ENCODE data around the gene SH3BGRL3.
"Not testable (repeated sequence)": the region's sequence is repeated elsewhere in the genome, so short reads cannot be mapped to it uniquely, and the experiment has no call there.

Gene SH3BGRL3

GRCh38 chr1:26307363-26307781 lies 27.5 kb downstream of the SH3BGRL3 start:
- H3K27me3 ChIP-seq (ENCODE audit: insufficient read depth, insufficient read length) = no peaks in the 10 kb centered on the region
- H3K9me3 ChIP-seq (ENCODE audit: insufficient read depth, low read length) = no peaks in the 10 kb centered on the region
- no peak for TF ChIP-seq YY1 (IDR thresholded peaks at IDR 0.05; ENCODE audit: insufficient read depth, insufficient read length)
- no peak for TF ChIP-seq ZNF274 (IDR thresholded peaks at IDR 0.05; ENCODE audit: low read depth, low read length)
- TF ChIP-seq SUZ12 (IDR thresholded peaks at IDR 0.05; ENCODE audit: extremely low read depth, insufficient read depth, insufficient read length) = no peak
- no peaks in the 10 kb centered on the region for H3K36me3 ChIP-seq (ENCODE audit: insufficient read depth, insufficient read length, low read length)
- H3K4me1 ChIP-seq (ENCODE audit: insufficient read depth, insufficient read length) = peaks cover 5% of the 10 kb centered on the region
- no peak overlapping the region for H3K4me3 ChIP-seq (ENCODE audit: insufficient read length, low read depth)
- H3K9ac ChIP-seq (ENCODE audit: insufficient read length, low read depth) = peak overlapping the region; percentile 79
- DNase-seq (ENCODE audit: low read depth, low spot score) = no peak

DNA sequence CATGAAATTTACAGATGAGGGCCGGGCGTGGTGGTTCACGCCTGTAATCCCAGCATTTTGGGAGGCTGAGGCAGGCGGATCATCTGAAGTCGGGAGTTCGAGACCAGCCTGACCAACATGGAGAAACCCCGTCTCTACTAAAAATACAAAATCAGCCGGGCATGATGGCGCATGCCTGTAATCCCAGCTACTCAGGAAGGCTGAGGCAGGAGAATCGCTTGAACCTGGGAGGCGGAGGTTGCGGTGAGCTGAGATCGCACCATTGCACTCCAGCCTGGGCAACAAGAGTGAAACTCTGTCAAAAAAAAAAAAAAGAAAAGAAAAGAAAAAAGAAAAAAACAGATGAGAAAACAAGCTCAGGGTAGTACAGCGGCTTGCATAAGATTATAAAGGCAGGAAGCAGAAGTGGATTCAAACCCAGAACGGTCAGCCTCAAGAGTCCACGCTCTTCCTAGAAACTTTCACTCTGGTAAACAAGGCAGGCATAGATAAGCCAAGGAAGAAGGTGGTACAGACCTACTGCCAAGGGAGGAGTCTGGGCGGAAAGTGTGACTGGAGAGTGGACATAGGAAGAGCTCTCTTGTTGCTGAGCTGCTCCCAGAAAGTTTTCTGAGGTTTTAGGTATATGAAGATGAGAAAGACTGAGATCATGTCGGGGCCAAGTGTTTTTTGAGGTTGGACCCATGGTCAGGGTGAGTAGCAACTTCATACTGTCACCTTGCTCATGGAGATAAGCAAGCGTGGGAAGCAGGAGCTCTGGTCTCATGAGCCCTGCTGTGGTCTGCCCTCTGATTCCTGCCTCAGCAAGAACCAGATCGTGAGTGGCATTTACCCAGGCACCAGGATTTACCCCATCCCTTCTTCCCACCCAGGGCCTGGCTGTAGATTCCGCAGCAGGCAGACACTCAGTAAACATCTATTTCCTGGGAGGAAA lies 28.3 kb downstream of the SH3BGRL3 start:
- not testable (repeated sequence) for H3K4me1 ChIP-seq (ENCODE audit: insufficient read depth, insufficient read length); H3K27me3 ChIP-seq (ENCODE audit: insufficient read depth, insufficient read length); H3K9me3 ChIP-seq (ENCODE audit: insufficient read depth, low read length); H3K4me3 ChIP-seq (ENCODE audit: insufficient read length, low read depth); DNase-seq (ENCODE audit: low read depth, low spot score); H3K36me3 ChIP-seq (ENCODE audit: insufficient read depth, insufficient read length, low read length)
- peak overlapping the region; percentile 1 for H3K9ac ChIP-seq (ENCODE audit: insufficient read length, low read depth)

- Histone ChIP-seq H3K36me3 (ENCODE audit: insufficient read depth, insufficient read length, low read length) (no peaks in the 10 kb centered on the region), H3K4me3 (ENCODE audit: insufficient read length, low read depth) (no peak overlapping the region), H3K9me3 (ENCODE audit: insufficient read depth, low read length) (no peaks in the 10 kb centered on the region), H3K4me1 (ENCODE audit: insufficient read depth, insufficient read length) (peaks cover 25% of the 10 kb centered on the region), H3K27me3 (ENCODE audit: insufficient read depth, insufficient read length) (no peaks in the 10 kb centered on the region), H3K9ac (ENCODE audit: insufficient read length, low read depth) (no peak overlapping the region)
- no peak for DNase-seq (ENCODE audit: low read depth, low spot score)
- TF ChIP-seq ZNF274 (IDR thresholded peaks at IDR 0.05; ENCODE audit: low read depth, low read length) = no peak
These were observed 34.6 kb downstream of the SH3BGRL3 start for GRCh38 chr1:26314501-26314900.

GRCh38 chr1:26315874-26316850 lies 36.3 kb downstream of the SH3BGRL3 start:
- TF ChIP-seq ZNF274 (IDR thresholded peaks at IDR 0.05; ENCODE audit: low read depth, low read length) (no peak), YY1 (IDR thresholded peaks at IDR 0.05; ENCODE audit: insufficient read depth, insufficient read length) (no peak), SUZ12 (IDR thresholded peaks at IDR 0.05; ENCODE audit: extremely low read depth, insufficient read depth, insufficient read length) (no peak)
- no peaks in the 10 kb centered on the region for H3K27me3 ChIP-seq (ENCODE audit: insufficient read depth, insufficient read length)
- no peaks in the 10 kb centered on the region for H3K9me3 ChIP-seq (ENCODE audit: insufficient read depth, low read length)
- H3K4me3 ChIP-seq (ENCODE audit: insufficient read length, low read depth) = no peak overlapping the region
- H3K9ac ChIP-seq (ENCODE audit: insufficient read length, low read depth) = peak overlapping the region; percentile 43
- no peak for DNase-seq (ENCODE audit: low read depth, low spot score)
- H3K4me1 ChIP-seq (ENCODE audit: insufficient read depth, insufficient read length) = peaks cover 30% of the 10 kb centered on the region
- peaks cover 4% of the 10 kb centered on the region for H3K36me3 ChIP-seq (ENCODE audit: insufficient read depth, insufficient read length, low read length)

DNA sequence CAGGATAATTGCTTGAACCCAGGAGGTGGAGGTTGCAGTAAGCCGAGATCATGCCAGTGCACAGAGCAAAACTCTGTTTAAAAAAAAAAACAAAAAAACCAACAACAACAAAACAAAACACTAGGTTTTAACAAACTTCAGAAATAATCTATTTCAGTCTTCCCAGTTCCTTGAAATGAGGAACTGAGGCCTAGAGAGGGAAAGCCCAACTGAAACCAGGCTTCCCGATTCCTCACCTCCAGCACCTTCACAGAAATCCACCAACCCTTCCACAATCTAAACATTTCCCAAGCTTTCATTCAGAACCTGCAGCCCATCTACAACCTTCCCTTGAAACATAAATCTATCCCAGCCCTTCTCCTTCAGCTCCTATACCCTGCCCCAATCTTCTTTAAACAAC lies 37.3 kb downstream of the SH3BGRL3 start:
- Histone ChIP-seq H3K36me3 (ENCODE audit: insufficient read depth, insufficient read length, low read length) (peaks cover 6% of the 10 kb centered on the region), H3K9ac (ENCODE audit: insufficient read length, low read depth) (peak overlapping the region; percentile 65), H3K9me3 (ENCODE audit: insufficient read depth, low read length) (no peaks in the 10 kb centered on the region), H3K4me1 (ENCODE audit: insufficient read depth, insufficient read length) (peaks cover 30% of the 10 kb centered on the region), H3K27me3 (ENCODE audit: insufficient read depth, insufficient read length) (no peaks in the 10 kb centered on the region), H3K4me3 (ENCODE audit: insufficient read length, low read depth) (no peak overlapping the region)
- TF ChIP-seq SUZ12 (IDR thresholded peaks at IDR 0.05; ENCODE audit: extremely low read depth, insufficient read depth, insufficient read length) = no peak
- no peak for TF ChIP-seq YY1 (IDR thresholded peaks at IDR 0.05; ENCODE audit: insufficient read depth, insufficient read length)
- no peak for TF ChIP-seq ZNF274 (IDR thresholded peaks at IDR 0.05; ENCODE audit: low read depth, low read length)
- no peak for DNase-seq (ENCODE audit: low read depth, low spot score)

DNA sequence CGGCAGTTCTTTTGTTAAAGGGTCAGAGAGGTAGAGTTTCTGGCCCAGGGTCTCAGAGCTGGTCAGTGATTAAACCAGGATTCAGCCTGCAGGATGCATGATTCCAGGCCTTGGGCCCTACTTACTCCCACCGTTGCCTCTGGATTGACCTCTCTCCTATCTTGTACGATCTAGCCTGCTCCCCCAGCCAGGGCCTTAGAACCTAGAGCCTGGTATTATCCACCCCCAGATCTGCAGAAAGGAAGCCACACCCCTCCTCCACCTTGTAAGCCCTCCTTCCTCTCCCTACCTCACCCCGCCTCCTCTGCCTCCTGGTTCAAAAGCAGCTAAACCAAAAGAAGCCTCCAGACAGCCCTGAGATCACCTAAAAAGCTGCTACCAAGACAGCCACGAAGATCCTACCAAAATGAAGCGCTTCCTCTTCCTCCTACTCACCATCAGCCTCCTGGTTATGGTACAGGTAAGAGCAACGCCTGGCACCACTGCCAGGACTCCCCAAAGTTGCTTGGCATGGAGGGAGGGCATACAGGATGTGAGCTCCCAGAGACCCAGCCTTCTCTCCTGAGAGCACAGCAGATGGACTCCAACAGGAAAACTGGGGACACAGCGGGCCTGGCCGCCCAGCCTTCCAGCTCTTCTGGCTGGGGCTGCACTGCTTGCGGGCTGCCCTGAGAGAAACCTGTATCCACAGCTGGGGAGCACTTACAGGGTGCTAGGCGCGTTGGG lies 37.9 kb downstream of the SH3BGRL3 start, which contains the start of gene CD52:
Gene CD52 (plus strand): TSS at position 347 of the 726 bp plus-strand sequence. CDS start 60 bp downstream, at position 407.
- peak within 1 kb of the TSS; percentile 68 for H3K9ac ChIP-seq (ENCODE audit: insufficient read length, low read depth)
- H3K9me3 ChIP-seq (ENCODE audit: insufficient read depth, low read length) = no peaks in the 10 kb centered on the region
- H3K4me1 ChIP-seq (ENCODE audit: insufficient read depth, insufficient read length) = peaks cover 30% of the 10 kb centered on the region
- no peak for DNase-seq (ENCODE audit: low read depth, low spot score)
- no peaks in the 10 kb centered on the region for H3K27me3 ChIP-seq (ENCODE audit: insufficient read depth, insufficient read length)
- peaks cover 12% of the 10 kb centered on the region for H3K36me3 ChIP-seq (ENCODE audit: insufficient read depth, insufficient read length, low read length)
- TF ChIP-seq ZNF274 (IDR thresholded peaks at IDR 0.05; ENCODE audit: low read depth, low read length) (no peak), SUZ12 (IDR thresholded peaks at IDR 0.05; ENCODE audit: extremely low read depth, insufficient read depth, insufficient read length) (no peak), YY1 (IDR thresholded peaks at IDR 0.05; ENCODE audit: insufficient read depth, insufficient read length) (no peak)
- H3K4me3 ChIP-seq (ENCODE audit: insufficient read length, low read depth) = peak within 1 kb of the TSS; percentile 0
